ENCODE measurements around the gene POU2AF1. TPM values are rescaled to one million over a fixed set of nuclear protein-coding genes. Genes with fewer than 3 reads are reported as not detected.

The POU2AF1 gene
- total RNA-seq, 6 donors from 2014 or later: 1.3 to 42.1 (median 4.0) TPM

GRCh38 chr11:111310088-111310487, 69.0 kb downstream of the POU2AF1 start:
- WGBS, 2 donors: 67 to 82% methylated on average over 3 of the region's 3 CpGs
- Histone ChIP-seq H3K4me1 (no peaks in the 10 kb centered on the region), H3K36me3 (no peaks in the 10 kb centered on the region), H3K4me3 (no peak overlapping the region), H3K27me3 (no peaks in the 10 kb centered on the region), H3K27ac (no peak overlapping the region), H3K9me3 (no peaks in the 10 kb centered on the region)
- no peak for TF ChIP-seq POLR2AphosphoS5 (IDR thresholded peaks at IDR 0.05)
- TF ChIP-seq POLR2A (IDR thresholded peaks at IDR 0.05): no peak
- TF ChIP-seq CTCF (IDR thresholded peaks at IDR 0.05): no peak
- TF ChIP-seq EP300 (IDR thresholded peaks at IDR 0.05): no peak
- ATAC-seq (ENCODE audit: low FRiP score in 2 of 2): no peak
- no peak for DNase-seq

- Histone ChIP-seq H3K4me3 (no peak overlapping the region), H3K27me3 (no peaks in the 10 kb centered on the region), H3K27ac (no peak overlapping the region), H3K4me1 (no peaks in the 10 kb centered on the region), H3K9me3 (no peaks in the 10 kb centered on the region), H3K36me3 (no peaks in the 10 kb centered on the region)
- DNase-seq: no peak
- 58 to 72% methylated on average over 5 of the region's 5 CpGs for WGBS, 2 donors
- TF ChIP-seq POLR2A (IDR thresholded peaks at IDR 0.05): no peak
- TF ChIP-seq CTCF (IDR thresholded peaks at IDR 0.05): no peak
- no peak for TF ChIP-seq EP300 (IDR thresholded peaks at IDR 0.05)
- no peak for TF ChIP-seq POLR2AphosphoS5 (IDR thresholded peaks at IDR 0.05)
- ATAC-seq (ENCODE audit: low FRiP score in 2 of 2): no peak
These were observed 69.7 kb downstream of the POU2AF1 start for GRCh38 chr11:111309215-111309915.

- ATAC-seq (ENCODE audit: low FRiP score in 2 of 2): no peak
- DNase-seq: peak in 1 of 2 donors; percentile 42
- 60 to 74% methylated on average over 7 of the region's 7 CpGs for WGBS, 2 donors
- H3K4me1 ChIP-seq: no peaks in the 10 kb centered on the region
- H3K27me3 ChIP-seq: no peaks in the 10 kb centered on the region
- no peaks in the 10 kb centered on the region for H3K36me3 ChIP-seq
- H3K27ac ChIP-seq: no peak overlapping the region
- no peaks in the 10 kb centered on the region for H3K9me3 ChIP-seq
- TF ChIP-seq EP300 (IDR thresholded peaks at IDR 0.05) (no peak), POLR2AphosphoS5 (IDR thresholded peaks at IDR 0.05) (peak; percentile 63 to 70)
- H3K4me3 ChIP-seq: no peak overlapping the region
These were observed 70.9 kb downstream of the POU2AF1 start for GRCh38 chr11:111308140-111308539.

GRCh38 chr11:111307472-111308108, 71.5 kb downstream of the POU2AF1 start:
- no peaks in the 10 kb centered on the region for H3K9me3 ChIP-seq
- no peaks in the 10 kb centered on the region for H3K27me3 ChIP-seq
- ATAC-seq (ENCODE audit: low FRiP score in 2 of 2): no peak
- H3K4me3 ChIP-seq: no peak overlapping the region
- no peaks in the 10 kb centered on the region for H3K36me3 ChIP-seq
- no peaks in the 10 kb centered on the region for H3K4me1 ChIP-seq
- TF ChIP-seq POLR2AphosphoS5 (IDR thresholded peaks at IDR 0.05) (no peak), EP300 (IDR thresholded peaks at IDR 0.05) (no peak), CTCF (IDR thresholded peaks at IDR 0.05) (no peak), POLR2A (IDR thresholded peaks at IDR 0.05) (no peak)
- WGBS, 2 donors: 76 to 77% methylated on average over 3 of the region's 3 CpGs
- no peak overlapping the region for H3K27ac ChIP-seq
- DNase-seq: no peak

- no peak for TF ChIP-seq CTCF (IDR thresholded peaks at IDR 0.05)
- TF ChIP-seq EP300 (IDR thresholded peaks at IDR 0.05): no peak
- no peak for TF ChIP-seq POLR2A (IDR thresholded peaks at IDR 0.05)
- no peak for TF ChIP-seq POLR2AphosphoS5 (IDR thresholded peaks at IDR 0.05)
- WGBS, 2 donors: 82 to 87% methylated on average over 5 of the region's 5 CpGs
- Histone ChIP-seq H3K4me3 (no peak overlapping the region), H3K27me3 (no peaks in the 10 kb centered on the region), H3K9me3 (no peaks in the 10 kb centered on the region), H3K27ac (no peak overlapping the region), H3K4me1 (peaks cover 0 to 8% (median 7%) of the 10 kb centered on the region in 4 donors), H3K36me3 (no peaks in the 10 kb centered on the region)
- ATAC-seq (ENCODE audit: low FRiP score in 2 of 2): no peak
- no peak for DNase-seq
These were observed 72.8 kb downstream of the POU2AF1 start for GRCh38 chr11:111306321-111306720.
